ENCODE measurements around the gene MLLT3. TPM values are rescaled to one million over a fixed set of nuclear protein-coding genes. Genes with fewer than 3 reads are reported as not detected.

MLLT3 gene
- total RNA-seq, 2 donors from 2014 or later = 8.1 to 9.6 TPM

DNA sequence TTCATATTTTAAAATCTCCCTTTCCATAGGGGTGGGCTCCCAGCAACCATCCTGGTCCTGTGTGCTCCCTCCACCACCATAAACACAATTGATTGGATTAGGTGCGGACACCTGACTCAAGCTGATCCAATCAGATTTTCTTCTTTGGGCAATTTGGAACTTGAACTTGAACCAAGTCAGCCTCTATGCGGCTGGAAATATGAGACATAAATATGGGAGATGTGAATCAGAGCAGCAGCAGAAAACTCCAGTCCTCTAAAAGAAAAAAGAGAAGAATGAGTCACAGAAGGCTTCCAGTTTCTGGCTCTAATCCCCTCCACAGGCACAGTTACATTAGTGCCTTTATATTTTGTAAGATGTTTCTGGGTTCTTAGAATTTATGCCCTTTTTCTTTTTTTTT is 306.6 kb downstream of the MLLT3 start:
- Histone ChIP-seq H3K9me3 (no peaks in the 10 kb centered on the region), H3K27ac (no peak overlapping the region), H3K4me1 (ENCODE audit: control insufficient read depth in 1 of 2, low read depth in 2 of 2) (peaks cover 0 to 6% of the 10 kb centered on the region in 2 donors), H3K4me3 (no peak overlapping the region), H3K36me3 (no peaks in the 10 kb centered on the region), H3K27me3 (replicated peaks; ENCODE audit: insufficient read depth) (no peaks in the 10 kb centered on the region)
- ATAC-seq (ENCODE audit: insufficient number of reproducible peaks, low FRiP score, low read depth) = peak; percentile 40
- DNase-seq (ENCODE audit: low spot score) = no peak
- no peak for TF ChIP-seq CTCF (IDR thresholded peaks at IDR 0.05)

GRCh38 chr9:20314981-20315380 is 307.3 kb downstream of the MLLT3 start:
- Histone ChIP-seq H3K9me3 (no peaks in the 10 kb centered on the region), H3K27me3 (replicated peaks; ENCODE audit: insufficient read depth) (no peaks in the 10 kb centered on the region), H3K36me3 (no peaks in the 10 kb centered on the region), H3K4me3 (no peak overlapping the region), H3K4me1 (ENCODE audit: control insufficient read depth in 1 of 2, low read depth in 2 of 2) (peaks cover 0 to 6% of the 10 kb centered on the region in 2 donors), H3K27ac (no peak overlapping the region)
- TF ChIP-seq CTCF (IDR thresholded peaks at IDR 0.05) = no peak
- no peak for ATAC-seq (ENCODE audit: insufficient number of reproducible peaks, low FRiP score, low read depth)
- no peak for DNase-seq (ENCODE audit: low spot score)

GRCh38 chr9:20313415-20313814 is 308.9 kb downstream of the MLLT3 start:
- Histone ChIP-seq H3K27me3 (replicated peaks; ENCODE audit: insufficient read depth) (no peaks in the 10 kb centered on the region), H3K36me3 (no peaks in the 10 kb centered on the region), H3K9me3 (no peaks in the 10 kb centered on the region), H3K4me3 (no peak overlapping the region), H3K27ac (no peak overlapping the region), H3K4me1 (ENCODE audit: control insufficient read depth in 1 of 2, low read depth in 2 of 2) (peaks cover 0 to 6% of the 10 kb centered on the region in 2 donors)
- ATAC-seq (ENCODE audit: insufficient number of reproducible peaks, low FRiP score, low read depth) (no peak), DNase-seq (ENCODE audit: low spot score) (no peak)
- no peak for TF ChIP-seq CTCF (IDR thresholded peaks at IDR 0.05)

GRCh38 chr9:20312732-20313131 is 309.6 kb downstream of the MLLT3 start:
- H3K9me3 ChIP-seq = no peaks in the 10 kb centered on the region
- no peak overlapping the region for H3K27ac ChIP-seq
- TF ChIP-seq CTCF (IDR thresholded peaks at IDR 0.05) = no peak
- H3K36me3 ChIP-seq = no peaks in the 10 kb centered on the region
- H3K4me1 ChIP-seq (ENCODE audit: control insufficient read depth in 1 of 2, low read depth in 2 of 2) = peaks cover 0 to 7% of the 10 kb centered on the region in 2 donors
- H3K27me3 ChIP-seq (replicated peaks; ENCODE audit: insufficient read depth) = no peaks in the 10 kb centered on the region
- H3K4me3 ChIP-seq = no peak overlapping the region
- no peak for DNase-seq (ENCODE audit: low spot score)
- no peak for ATAC-seq (ENCODE audit: insufficient number of reproducible peaks, low FRiP score, low read depth)

DNA sequence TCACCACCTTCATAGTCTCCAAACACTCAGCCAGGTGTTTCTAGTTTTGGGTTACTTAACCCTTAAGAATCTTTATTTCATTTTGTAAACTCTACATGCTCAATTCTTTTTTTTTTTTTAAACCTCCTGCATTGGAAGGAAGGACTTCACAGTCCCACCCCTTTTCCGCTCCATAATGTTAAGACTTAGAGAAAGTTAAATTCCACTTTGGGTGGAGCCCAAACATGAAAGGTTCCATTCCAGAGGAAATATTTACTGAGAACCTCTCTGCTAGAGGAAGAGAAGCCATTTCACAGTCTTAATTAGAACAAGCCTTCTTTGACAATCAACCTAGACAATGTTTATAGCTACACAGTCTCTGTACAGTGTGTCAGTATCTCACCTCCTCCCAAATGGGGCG is 312.3 kb downstream of the MLLT3 start:
- Histone ChIP-seq H3K27me3 (replicated peaks; ENCODE audit: insufficient read depth) (no peaks in the 10 kb centered on the region), H3K27ac (no peak overlapping the region), H3K9me3 (no peaks in the 10 kb centered on the region), H3K4me3 (no peak overlapping the region), H3K36me3 (no peaks in the 10 kb centered on the region), H3K4me1 (ENCODE audit: control insufficient read depth in 1 of 2, low read depth in 2 of 2) (peaks cover 0 to 5% of the 10 kb centered on the region in 2 donors)
- DNase-seq (ENCODE audit: low spot score) (no peak), ATAC-seq (ENCODE audit: insufficient number of reproducible peaks, low FRiP score, low read depth) (no peak)
- TF ChIP-seq CTCF (IDR thresholded peaks at IDR 0.05) = no peak
